Kasumi-1 (cell line): Measurements from ENCODE around the gene FBXL20.
"Not testable (repeated sequence)": the region's sequence is repeated elsewhere in the genome, so short reads cannot be mapped to it uniquely, and the experiment has no call there.

Experiments
- DNase-seq, 2 experiments: peaks; one replicate each; lab custom pipeline; 2025; lab: John Stamatoyannopoulos, UW

Gene FBXL20

GRCh38 chr17:39401412-39402243 is at the start of gene FBXL20:
Gene FBXL20 (minus strand): TSS chr17:39401626. CDS start chr17:39401402, 224 bp downstream.
- peak; percentile 87 to 91 for DNase-seq

GRCh38 chr17:39450847-39451581 is 49.6 kb upstream of the FBXL20 start, which contains the start of gene MED1:
Gene MED1 (minus strand): TSS chr17:39451263. CDS start chr17:39451062, 201 bp downstream.
- DNase-seq: peak; percentile 99

- no peak for DNase-seq
These were observed 48.6 kb upstream of the FBXL20 start for GRCh38 chr17:39450051-39450450.

- no peak for DNase-seq
These were observed 46.1 kb upstream of the FBXL20 start for GRCh38 chr17:39447561-39447960.

GRCh38 chr17:39443326-39443725 is 41.9 kb upstream of the FBXL20 start:
- no peak for DNase-seq

- DNase-seq: not testable (repeated sequence)
These were observed 38.4 kb upstream of the FBXL20 start for GRCh38 chr17:39439868-39440267.

- no peak for DNase-seq
These were observed 28.2 kb upstream of the FBXL20 start for GRCh38 chr17:39429600-39429999.

- no peak for DNase-seq
These were observed 14.7 kb upstream of the FBXL20 start for GRCh38 chr17:39416141-39416540.

GRCh38 chr17:39410279-39410678 is 8.9 kb upstream of the FBXL20 start:
- no peak for DNase-seq

GRCh38 chr17:39408360-39408759 is 6.9 kb upstream of the FBXL20 start:
- DNase-seq: no peak

GRCh38 chr17:39406951-39407350 is 5.5 kb upstream of the FBXL20 start:
- DNase-seq: no peak

- DNase-seq: no peak
These were observed 4.0 kb upstream of the FBXL20 start for GRCh38 chr17:39405436-39405835.

GRCh38 chr17:39404542-39405378 is 3.3 kb upstream of the FBXL20 start:
- no peak for DNase-seq

- DNase-seq: no peak
These were observed 1.6 kb upstream of the FBXL20 start for GRCh38 chr17:39402890-39403605.

GRCh38 chr17:39402244-39402889 is 941 bp upstream of the FBXL20 start:
- DNase-seq: peak; percentile 92 to 95

- peak; percentile 37 to 57 for DNase-seq
These were observed 647 bp downstream of the FBXL20 start for GRCh38 chr17:39400547-39401411.

GRCh38 chr17:39399791-39400190 is 1.6 kb downstream of the FBXL20 start:
- DNase-seq: no peak

- DNase-seq: peak in 1 of 2 experiments; percentile 27
These were observed 7.7 kb downstream of the FBXL20 start for GRCh38 chr17:39393736-39394135.

- no peak for DNase-seq
These were observed 10.0 kb downstream of the FBXL20 start for GRCh38 chr17:39391448-39391847.

- DNase-seq: no peak
These were observed 16.4 kb downstream of the FBXL20 start for GRCh38 chr17:39385040-39385439.
